Dermis microvascular lymphatic vessel endothelial cell (primary cell): ENCODE results near the gene FREM3. TPM values are rescaled to one million over a fixed set of nuclear protein-coding genes. Genes with fewer than 3 reads are reported as not detected.

Experiments used
- total RNA-seq: library from RNA; depleted of rRNA; stranded (reverse); fragments of >200 nt; gene quantifications from 2 replicates; pipeline ENCODE4 v1.2.1, GENCODE V29; 2014

Gene FREM3
- total RNA-seq, 1 donor from 2014 or later = 0.13 TPM

Other genes starting within 250 kb of the FREM3 start
- gene SMARCA5, start 187.0 kb downstream of the FREM3 start, total RNA-seq = 41.3 and 49.8 TPM in 2 replicates
- under 0.01 TPM in 1 of 2 replicates, not detected in the other for gene GYPE, start 204.9 kb upstream of the FREM3 start, total RNA-seq